Adrenal gland (tissue), 5 donors: ENCODE data around the gene ACADM.

Source experiments
- POLR2A ChIP-seq, 2 donors: fragments of 450-650 bp; IDR thresholded peaks; one replicate each; pipeline ENCODE4 v1.6.1; 2017; ENCODE audit warnings: antibody characterized with exemption in 2 of 2, mild to moderate bottlenecking in 2 of 2, moderate library complexity in 1 of 2
- TF ChIP-seq, protein P1 (sequence below), 6 experiments: fragments of 450-650 bp in 4 of 6; fragments of 200-600 bp in 2 of 6; sonication (generic) in 1 of 6; IDR thresholded peaks; 1 replicate in 5 of 6; 2 replicates in 1 of 6; pipeline versions ENCODE4 v1.5.1 to v1.8.0; 2016 to 2021; ENCODE audit warnings: antibody characterized with exemption in 6 of 6, mild to moderate bottlenecking in 2 of 6, moderate library complexity in 1 of 6
- donor health status: DM: no; HTN: no; CAD: no.

DNA sequence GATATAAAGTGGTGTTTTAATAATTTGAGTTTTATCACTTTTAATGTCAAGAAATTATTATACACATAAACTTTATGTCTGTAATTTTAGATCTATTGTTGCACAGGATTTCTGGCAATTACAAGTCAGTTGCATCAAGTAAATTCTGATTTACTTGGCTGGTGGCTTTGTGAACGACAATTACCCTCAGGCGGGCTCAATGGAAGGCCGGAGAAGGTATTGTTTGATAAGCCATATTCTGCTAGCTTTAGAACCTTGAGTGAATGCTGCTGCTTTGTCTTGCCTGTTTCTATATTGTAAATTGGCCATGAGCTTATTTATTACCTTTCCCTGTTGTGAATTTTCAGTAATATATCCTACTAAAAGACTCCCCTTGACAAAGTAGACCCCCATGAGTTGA lies 67.6 kb downstream of the ACADM start:
- TF ChIP-seq, protein P1, sequence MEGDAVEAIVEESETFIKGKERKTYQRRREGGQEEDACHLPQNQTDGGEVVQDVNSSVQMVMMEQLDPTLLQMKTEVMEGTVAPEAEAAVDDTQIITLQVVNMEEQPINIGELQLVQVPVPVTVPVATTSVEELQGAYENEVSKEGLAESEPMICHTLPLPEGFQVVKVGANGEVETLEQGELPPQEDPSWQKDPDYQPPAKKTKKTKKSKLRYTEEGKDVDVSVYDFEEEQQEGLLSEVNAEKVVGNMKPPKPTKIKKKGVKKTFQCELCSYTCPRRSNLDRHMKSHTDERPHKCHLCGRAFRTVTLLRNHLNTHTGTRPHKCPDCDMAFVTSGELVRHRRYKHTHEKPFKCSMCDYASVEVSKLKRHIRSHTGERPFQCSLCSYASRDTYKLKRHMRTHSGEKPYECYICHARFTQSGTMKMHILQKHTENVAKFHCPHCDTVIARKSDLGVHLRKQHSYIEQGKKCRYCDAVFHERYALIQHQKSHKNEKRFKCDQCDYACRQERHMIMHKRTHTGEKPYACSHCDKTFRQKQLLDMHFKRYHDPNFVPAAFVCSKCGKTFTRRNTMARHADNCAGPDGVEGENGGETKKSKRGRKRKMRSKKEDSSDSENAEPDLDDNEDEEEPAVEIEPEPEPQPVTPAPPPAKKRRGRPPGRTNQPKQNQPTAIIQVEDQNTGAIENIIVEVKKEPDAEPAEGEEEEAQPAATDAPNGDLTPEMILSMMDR (IDR thresholded peaks at IDR 0.05) = no peak
- no peak for TF ChIP-seq POLR2A (IDR thresholded peaks at IDR 0.05)
